GM12874 (cell line): ENCODE measurements around the gene TPX2.

Experiments
- TF ChIP-seq, protein P1 (sequence below): IDR thresholded peaks from 2 replicates; pipeline ENCODE4 v1.5.1; 2011; ENCODE audit warnings: low read depth, mild to moderate bottlenecking, control low read depth, low read length, moderate library complexity; ENCODE audit not compliant: insufficient read depth

Gene TPX2

DNA sequence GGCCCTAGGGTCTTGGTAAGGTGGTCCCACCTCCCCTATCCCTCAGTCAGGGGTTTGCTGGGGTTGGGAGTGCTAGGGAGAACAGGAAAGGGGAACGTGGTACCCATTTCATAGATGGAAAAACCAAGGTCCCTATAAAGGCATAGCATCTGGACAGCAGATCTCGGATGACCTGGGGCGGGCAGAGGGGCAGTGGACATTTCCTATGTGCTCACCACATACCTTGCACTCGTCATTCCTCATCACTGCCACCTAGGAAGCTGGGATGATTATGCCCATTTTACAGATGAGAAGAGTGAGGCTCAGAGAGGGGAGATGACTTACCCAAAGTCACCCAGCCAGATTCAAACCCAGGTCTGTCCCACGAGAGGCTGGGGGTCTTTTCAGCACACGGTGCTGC lies 92.1 kb downstream of the TPX2 start:
- TF ChIP-seq, protein P1, sequence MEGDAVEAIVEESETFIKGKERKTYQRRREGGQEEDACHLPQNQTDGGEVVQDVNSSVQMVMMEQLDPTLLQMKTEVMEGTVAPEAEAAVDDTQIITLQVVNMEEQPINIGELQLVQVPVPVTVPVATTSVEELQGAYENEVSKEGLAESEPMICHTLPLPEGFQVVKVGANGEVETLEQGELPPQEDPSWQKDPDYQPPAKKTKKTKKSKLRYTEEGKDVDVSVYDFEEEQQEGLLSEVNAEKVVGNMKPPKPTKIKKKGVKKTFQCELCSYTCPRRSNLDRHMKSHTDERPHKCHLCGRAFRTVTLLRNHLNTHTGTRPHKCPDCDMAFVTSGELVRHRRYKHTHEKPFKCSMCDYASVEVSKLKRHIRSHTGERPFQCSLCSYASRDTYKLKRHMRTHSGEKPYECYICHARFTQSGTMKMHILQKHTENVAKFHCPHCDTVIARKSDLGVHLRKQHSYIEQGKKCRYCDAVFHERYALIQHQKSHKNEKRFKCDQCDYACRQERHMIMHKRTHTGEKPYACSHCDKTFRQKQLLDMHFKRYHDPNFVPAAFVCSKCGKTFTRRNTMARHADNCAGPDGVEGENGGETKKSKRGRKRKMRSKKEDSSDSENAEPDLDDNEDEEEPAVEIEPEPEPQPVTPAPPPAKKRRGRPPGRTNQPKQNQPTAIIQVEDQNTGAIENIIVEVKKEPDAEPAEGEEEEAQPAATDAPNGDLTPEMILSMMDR, result no peak

DNA sequence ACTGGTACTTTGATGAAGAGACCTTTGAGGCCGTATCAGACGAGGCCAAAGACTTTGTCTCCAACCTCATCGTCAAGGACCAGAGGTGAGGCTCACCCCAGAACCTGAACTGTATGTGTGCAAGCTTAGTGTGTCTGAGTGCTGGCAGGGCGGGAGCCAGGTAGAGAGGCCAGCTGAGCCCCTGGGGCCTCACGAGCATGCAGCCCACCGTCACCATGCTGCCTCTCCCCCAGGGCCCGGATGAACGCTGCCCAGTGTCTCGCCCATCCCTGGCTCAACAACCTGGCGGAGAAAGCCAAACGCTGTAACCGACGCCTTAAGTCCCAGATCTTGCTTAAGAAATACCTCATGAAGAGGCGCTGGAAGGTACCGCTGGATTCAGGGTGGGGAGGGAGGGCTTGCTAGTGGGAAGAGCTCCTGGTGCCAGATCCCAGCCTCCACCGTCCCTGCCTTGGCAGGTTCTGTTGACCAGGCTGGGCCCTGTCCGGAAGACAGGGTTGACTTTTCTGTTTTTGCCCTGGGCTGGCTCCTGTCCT lies 92.7 kb downstream of the TPX2 start:
- TF ChIP-seq, protein P1, result no peak

DNA sequence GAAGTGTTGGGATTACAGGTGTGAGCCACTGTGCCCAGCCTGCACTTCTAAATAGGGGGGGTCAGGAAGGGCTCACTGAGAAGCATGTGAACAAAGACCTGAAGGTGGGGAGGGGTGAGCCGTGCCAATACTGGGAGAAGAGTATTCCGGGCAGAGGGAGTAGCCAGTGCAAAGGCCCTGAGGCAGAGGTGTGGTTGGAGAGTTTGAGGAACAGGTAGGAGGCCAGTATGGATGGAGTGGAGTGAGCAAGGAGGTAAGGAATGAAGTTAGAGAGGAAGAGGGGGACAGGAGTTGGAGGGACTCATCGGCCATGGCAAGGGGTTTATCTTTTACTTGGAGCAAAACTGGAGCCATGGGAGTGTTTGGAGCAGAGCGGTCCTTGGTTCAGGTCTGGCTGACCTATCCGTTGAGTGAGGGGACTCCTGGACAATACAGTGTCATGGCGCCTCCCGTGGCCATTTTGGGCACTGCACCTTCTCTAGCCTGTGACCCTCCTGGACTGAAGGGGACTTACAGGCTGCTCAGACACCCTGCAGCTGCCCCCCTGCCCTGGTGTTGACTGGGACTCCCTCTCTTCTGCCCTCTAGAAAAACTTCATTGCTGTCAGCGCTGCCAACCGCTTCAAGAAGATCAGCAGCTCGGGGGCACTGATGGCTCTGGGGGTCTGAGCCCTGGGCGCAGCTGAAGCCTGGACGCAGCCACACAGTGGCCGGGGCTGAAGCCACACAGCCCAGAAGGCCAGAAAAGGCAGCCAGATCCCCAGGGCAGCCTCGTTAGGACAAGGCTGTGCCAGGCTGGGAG lies 94.2 kb downstream of the TPX2 start:
- TF ChIP-seq, protein P1, result peak; percentile 97

DNA sequence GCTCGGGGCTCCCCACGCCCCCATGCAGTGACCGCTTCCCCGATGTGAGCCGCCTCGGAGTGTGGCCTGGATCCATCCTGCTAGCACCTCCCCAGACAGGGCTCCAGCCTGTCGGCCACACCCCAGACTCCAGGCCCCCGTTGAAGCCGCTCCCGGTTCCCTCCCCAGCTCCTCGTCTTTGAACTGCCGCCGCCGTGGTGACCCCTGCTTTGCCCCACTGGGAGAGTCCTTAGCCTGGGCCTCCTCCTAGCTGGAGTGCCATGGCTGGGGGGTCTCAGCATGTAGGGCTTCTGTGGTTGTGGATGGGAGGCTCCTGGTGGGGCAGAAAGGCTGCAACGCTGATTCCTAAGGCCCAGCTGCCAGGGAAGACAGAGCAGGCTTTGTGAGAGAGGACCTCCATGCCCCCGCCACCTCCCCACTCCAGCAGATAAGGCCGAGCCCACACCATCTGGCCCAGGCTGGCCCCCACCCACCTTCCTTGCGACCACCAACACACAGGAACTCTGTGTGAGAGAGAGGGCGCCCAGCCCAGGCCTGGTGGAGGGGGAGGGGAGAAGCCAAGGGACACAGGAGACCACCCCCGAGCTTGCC lies 94.9 kb downstream of the TPX2 start:
- TF ChIP-seq, protein P1, result no peak

DNA sequence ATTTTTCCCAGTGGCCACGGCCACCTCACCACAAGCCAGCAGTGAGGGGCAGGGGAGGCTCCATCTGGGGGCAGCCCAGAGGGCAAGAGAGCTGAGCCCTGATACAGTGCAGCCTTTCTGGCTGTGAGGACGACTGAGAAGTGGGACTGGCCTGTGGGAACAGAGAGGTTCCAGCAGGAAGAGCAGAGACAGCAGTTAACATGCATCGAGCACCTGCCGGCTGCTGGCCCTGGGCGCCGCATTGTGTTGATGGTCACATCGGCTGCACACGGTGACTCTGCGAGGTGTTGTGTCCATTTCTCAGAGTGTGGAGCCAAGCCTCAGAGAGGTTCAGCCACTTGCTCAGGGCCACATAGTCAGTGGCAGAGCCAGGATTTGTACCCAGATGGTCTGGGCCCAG lies 96.5 kb downstream of the TPX2 start:
- TF ChIP-seq, protein P1, result no peak

DNA sequence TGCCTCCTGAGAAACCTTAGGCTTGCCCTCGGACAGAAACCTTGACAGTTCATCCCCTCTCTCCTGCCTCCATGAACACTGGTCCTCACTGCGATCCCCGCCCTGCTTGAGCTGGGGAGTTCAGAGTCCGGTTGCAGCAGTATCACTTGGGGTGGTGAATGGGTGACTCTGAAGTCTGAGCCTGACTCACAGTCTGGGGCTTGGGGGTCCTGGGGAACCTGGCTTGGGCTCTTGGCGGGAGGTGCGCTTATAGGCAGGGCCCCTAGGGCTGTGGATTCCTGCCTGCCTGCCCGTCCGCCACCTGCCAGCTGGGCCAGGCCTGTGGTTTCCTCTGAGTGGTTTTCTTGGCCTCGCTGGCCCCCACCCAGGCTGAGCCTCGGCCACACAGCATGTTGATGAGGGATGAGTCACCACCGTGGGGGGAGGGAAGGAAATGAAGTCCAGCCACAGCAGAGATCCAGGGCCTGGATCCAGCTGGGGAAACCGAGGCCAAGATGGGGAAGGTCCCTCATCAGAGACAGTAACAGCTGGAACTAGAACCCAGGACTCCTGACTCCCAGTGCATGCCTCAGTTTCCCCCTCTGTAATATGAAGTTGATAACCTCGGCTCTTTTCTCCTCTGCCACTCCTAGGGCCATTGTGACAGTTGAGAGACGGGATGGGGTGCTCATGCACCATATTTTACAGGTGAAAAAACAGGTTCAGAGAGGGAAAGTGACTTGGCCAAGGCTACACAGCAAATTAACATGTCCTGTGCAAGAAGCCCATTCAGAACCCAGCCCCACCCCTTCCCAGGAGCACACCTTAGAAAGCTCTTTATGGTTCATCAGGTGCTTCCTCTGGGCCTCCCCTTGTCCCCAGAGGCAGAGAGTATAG lies 97.1 kb downstream of the TPX2 start:
- TF ChIP-seq, protein P1, result no peak
